H1 (cell line): ENCODE data around the gene APOC4. TPM values are rescaled to one million over a fixed set of nuclear protein-coding genes. Genes with fewer than 3 reads are reported as not detected.

Experiments
- BCL11A ChIP-seq, 2 experiments: IDR thresholded peaks; one replicate each; pipeline ENCODE4 v1.6.1; 2011; ENCODE audit warnings: low read depth in 2 of 2, low read length in 2 of 2, mild to moderate bottlenecking in 2 of 2
- CHD7 ChIP-seq: fragments of 300-600 bp; sonication (generic); IDR thresholded peaks from 2 replicates; pipeline ENCODE4 v1.7.1; 2012; ENCODE audit warnings: low read length, moderate library complexity, mild to moderate bottlenecking, inconsistent platforms; ENCODE audit not compliant: insufficient replicate concordance
- RFX5 ChIP-seq: IDR thresholded peaks from 2 replicates; pipeline ENCODE4 v1.6.1; 2011; ENCODE audit warnings: low read depth, low read length, improper control_type of control experiment, borderline replicate concordance
- SIN3A ChIP-seq, 2 experiments: IDR thresholded peaks in 1 of 2; conservative IDR thresholded peaks in 1 of 2; 2 replicates each; pipeline ENCODE4 v1.6.1; 2011 to 2012; ENCODE audit warnings: low read length in 2 of 2, improper control_type of control experiment in 1 of 2, low read depth in 1 of 2, mild to moderate bottlenecking in 1 of 2
- YY1 ChIP-seq: IDR thresholded peaks from 2 replicates; pipeline ENCODE4 v1.6.1; 2011; ENCODE audit warnings: low read depth, mild to moderate bottlenecking, low read length
- ZNF274 ChIP-seq: IDR thresholded peaks from 2 replicates; pipeline ENCODE4 v1.7.0; 2012; ENCODE audit warnings: low read length, borderline replicate concordance; ENCODE audit errors: extremely low read depth
- polyA plus RNA-seq, 7 experiments: library from polyadenylated mRNA; depleted of rRNA in 3 of 7; stranded (reverse) in 5 of 7; unstranded in 2 of 7; fragments of >200 nt in 5 of 7; fragments of 200-250 nt in 2 of 7; gene quantifications; 1 replicate in 5 of 7; 2 replicates in 1 of 7; 4 replicates in 1 of 7; pipeline versions ENCODE4 v1.2.1 to v1.2.3, GENCODE V29; 2011 to 2013; ENCODE audit warnings: missing spikeins in 2 of 7, mixed read lengths in 2 of 7
- total RNA-seq: library from RNA; stranded (reverse); fragmentation: NEBNext Ultra II Directional; extraction: Animal tissue kit (Norgen Biotek cat#: 25700); gene quantifications from 2 replicates; pipeline ENCODE4 v1.2.1, GENCODE V29; 2021

The APOC4 gene
- total and polyA plus RNA-seq, 2 of the 8 experiments (the other 6 are each of a cell fraction or from before 2014, with no cell fraction given) = not detected

- TF ChIP-seq CHD7 (no peak), BCL11A (IDR thresholded peaks at IDR 0.05; ENCODE audit: low read depth in 2 of 2, low read length in 2 of 2) (no peak), YY1 (no peak), SIN3A (conservative IDR thresholded peaks at IDR 0.05 in 1 of 2, IDR thresholded peaks at IDR 0.05 in 1 of 2; ENCODE audit: low read depth in 1 of 2, low read length in 2 of 2) (no peak), RFX5 (no peak), ZNF274 (no peak)
These were observed 38.8 kb upstream of the APOC4 start (continued) for GRCh38 chr19:44903216-44903601.
